HG03066 (cell line): ENCODE results near the gene ZIC4.

Experiments used
- ATAC-seq: cut with Tn5 transposase; IDR thresholded peaks from one replicate; pipeline ENCODE4 v1.9.1; 2021; ENCODE audit warnings: low read depth; ENCODE audit not compliant: unreplicated experiment

ZIC4 gene

GRCh38 chr3:147407498-147408187, 1.3 kb upstream of the ZIC4 start:
- no peak for ATAC-seq

- no peak for ATAC-seq
Measured at GRCh38 chr3:147407114-147407497, 763 bp upstream of the ZIC4 start.

GRCh38 chr3:147405231-147406027, 914 bp downstream of the ZIC4 start:
- no peak for ATAC-seq

- ATAC-seq = no peak
Measured at GRCh38 chr3:147404800-147405230, 1.5 kb downstream of the ZIC4 start.

GRCh38 chr3:147404000-147404799, 2.1 kb downstream of the ZIC4 start:
- no peak for ATAC-seq

GRCh38 chr3:147403511-147403910, 2.8 kb downstream of the ZIC4 start:
- ATAC-seq = no peak

GRCh38 chr3:147402159-147402558, 4.2 kb downstream of the ZIC4 start:
- ATAC-seq = no peak

- ATAC-seq = no peak
Measured at GRCh38 chr3:147401421-147401820, 4.9 kb downstream of the ZIC4 start.

- ATAC-seq = no peak
Measured at GRCh38 chr3:147400999-147401398, 5.3 kb downstream of the ZIC4 start.

- ATAC-seq = no peak
Measured at GRCh38 chr3:147400111-147400510, 6.2 kb downstream of the ZIC4 start.

GRCh38 chr3:147398813-147399534, 7.4 kb downstream of the ZIC4 start:
- no peak for ATAC-seq

GRCh38 chr3:147397875-147398812, 8.2 kb downstream of the ZIC4 start:
- no peak for ATAC-seq

- no peak for ATAC-seq
Measured at GRCh38 chr3:147397155-147397874, 9.0 kb downstream of the ZIC4 start.

- no peak for ATAC-seq
Measured at GRCh38 chr3:147396712-147397046, 9.7 kb downstream of the ZIC4 start.

GRCh38 chr3:147395899-147396711, 10.2 kb downstream of the ZIC4 start:
- no peak for ATAC-seq

- ATAC-seq = no peak
Measured at GRCh38 chr3:147394884-147395225, 11.5 kb downstream of the ZIC4 start.

- ATAC-seq = no peak
Measured at GRCh38 chr3:147393943-147394883, 12.1 kb downstream of the ZIC4 start.
